HL-60 (cell line): ENCODE data around the gene CHRNA3.

ENCODE experiments used
- DNase-seq, 2 experiments: peaks; one replicate each; pipeline ENCODE4 v3.0.0-alpha.2; 2010 to 2020; ENCODE audit warnings: low read depth in 1 of 2, low spot score in 1 of 2
- H3K27ac ChIP-seq: fragments of 250-450 bp; sonication (Bioruptor Pico); replicated peaks from 2 replicates; pipeline ENCODE4 v1.5.1; 2020; ENCODE audit warnings: mild to moderate bottlenecking, moderate library complexity
- H3K27me3 ChIP-seq: fragments of 250-450 bp; sonication (Bioruptor Pico); 2 replicates; pipeline ENCODE4 v1.5.1; 2021; ENCODE audit warnings: mild to moderate bottlenecking, moderate library complexity; ENCODE audit not compliant: insufficient read depth, poor library complexity, severe bottlenecking
- H3K4me3 ChIP-seq: replicated peaks from 2 replicates; pipeline ENCODE4 v1.5.1; 2011; ENCODE audit warnings: mild to moderate bottlenecking, control low read depth, low read length; ENCODE audit not compliant: insufficient read depth
- CTCF ChIP-seq: IDR thresholded peaks from one replicate; pipeline ENCODE4 v1.5.1; 2011; ENCODE audit warnings: low read length, control low read depth, inconsistent platforms; ENCODE audit not compliant: insufficient read depth
- GABPA ChIP-seq: IDR thresholded peaks from 2 replicates; pipeline ENCODE4 v1.6.1; 2012; ENCODE audit warnings: low read depth
- POLR2AphosphoS5 ChIP-seq: IDR thresholded peaks from 2 replicates; pipeline ENCODE4 v1.6.1; 2012; ENCODE audit warnings: low read depth
- REST ChIP-seq: IDR thresholded peaks from 2 replicates; pipeline ENCODE4 v1.6.1; 2012; ENCODE audit warnings: low read depth; ENCODE audit not compliant: insufficient replicate concordance
- SPI1 ChIP-seq: IDR thresholded peaks from 2 replicates; pipeline ENCODE4 v1.6.1; 2012; ENCODE audit warnings: low read depth, mild to moderate bottlenecking, borderline replicate concordance

The CHRNA3 gene

DNA sequence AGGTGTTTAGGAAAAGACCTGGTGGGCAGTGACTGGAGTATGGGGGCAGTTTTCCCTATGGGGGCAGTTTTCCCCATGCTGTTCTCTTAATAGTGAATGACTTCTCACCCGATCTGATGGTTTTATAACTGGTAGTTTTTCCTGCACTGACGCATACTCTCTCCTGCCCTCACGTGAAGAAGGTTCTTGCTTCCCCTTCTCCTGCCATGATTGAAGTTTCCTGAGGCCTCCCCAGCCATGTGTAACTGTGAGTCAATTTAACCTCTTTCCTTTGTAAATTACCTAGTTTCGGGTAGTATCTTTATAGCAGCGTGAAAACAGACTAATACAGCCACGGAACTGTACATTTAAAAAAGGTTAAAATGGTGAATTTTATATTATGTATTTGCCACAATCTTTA is 45.2 kb upstream of the CHRNA3 start:
- Histone ChIP-seq H3K27ac (no peak overlapping the region), H3K4me3 (no peak overlapping the region), H3K27me3 (no peaks in the 10 kb centered on the region)
- TF ChIP-seq SPI1 (no peak), GABPA (no peak), REST (no peak), POLR2AphosphoS5 (no peak), CTCF (no peak)
- DNase-seq, result no peak

- TF ChIP-seq CTCF, result no peak
- no peak for TF ChIP-seq GABPA
- TF ChIP-seq REST, result no peak
- TF ChIP-seq SPI1, result no peak
- no peak for TF ChIP-seq POLR2AphosphoS5
- Histone ChIP-seq H3K4me3 (no peak overlapping the region), H3K27me3 (no peaks in the 10 kb centered on the region), H3K27ac (no peak overlapping the region)
- DNase-seq, result no peak
Measured at GRCh38 chr15:78663703-78664102, 42.9 kb upstream of the CHRNA3 start.

GRCh38 chr15:78662028-78662427 is 41.2 kb upstream of the CHRNA3 start:
- no peak for DNase-seq
- no peak overlapping the region for H3K27ac ChIP-seq
- H3K4me3 ChIP-seq, result no peak overlapping the region
- TF ChIP-seq CTCF (no peak), SPI1 (no peak), GABPA (no peak), REST (no peak), POLR2AphosphoS5 (no peak)
- H3K27me3 ChIP-seq, result no peaks in the 10 kb centered on the region
